K562 (cell line): ENCODE results near the gene ANGEL2.

Experiments used
- CHD4 ChIP-seq: fragments of 200-600 bp; sonication (generic); IDR thresholded peaks from 3 replicates; pipeline ENCODE4 v1.6.1; 2012; ENCODE audit warnings: low read depth, mild to moderate bottlenecking, mixed read lengths, low read length, inconsistent platforms; ENCODE audit not compliant: insufficient read depth, insufficient replicate concordance, poor library complexity, severe bottlenecking
- SMC3 ChIP-seq: conservative IDR thresholded peaks from 2 replicates; pipeline ENCODE4 v1.6.1; 2011; ENCODE audit warnings: low read depth, low read length, improper control_type of control experiment; ENCODE audit not compliant: insufficient read depth
- U2AF2 ChIP-seq: fragments of 200-400 bp; formaldehyde crosslinking; optimal IDR thresholded peaks from 2 replicates; pipeline ENCODE3; 2017; ENCODE audit warnings: low read depth, mild to moderate bottlenecking, low read length
- USF2 ChIP-seq: sonication (generic); formaldehyde crosslinking; IDR thresholded peaks from 2 replicates; pipeline ENCODE4 v1.5.0; 2020; ENCODE audit warnings: missing genetic modification reagents

GRCh38 chr1:213055767-213056166, 40.1 kb upstream of the ANGEL2 start:
- TF ChIP-seq USF2 (no peak), SMC3 (no peak), CHD4 (no peak), U2AF2 (no peak)
